ENCODE data around the gene SINHCAF. TPM values are rescaled to one million over a fixed set of nuclear protein-coding genes. Genes with fewer than 3 reads are reported as not detected.

Gene SINHCAF
- polyA plus RNA-seq, 1 donor from 2014 or later: 80.5 TPM

DNA sequence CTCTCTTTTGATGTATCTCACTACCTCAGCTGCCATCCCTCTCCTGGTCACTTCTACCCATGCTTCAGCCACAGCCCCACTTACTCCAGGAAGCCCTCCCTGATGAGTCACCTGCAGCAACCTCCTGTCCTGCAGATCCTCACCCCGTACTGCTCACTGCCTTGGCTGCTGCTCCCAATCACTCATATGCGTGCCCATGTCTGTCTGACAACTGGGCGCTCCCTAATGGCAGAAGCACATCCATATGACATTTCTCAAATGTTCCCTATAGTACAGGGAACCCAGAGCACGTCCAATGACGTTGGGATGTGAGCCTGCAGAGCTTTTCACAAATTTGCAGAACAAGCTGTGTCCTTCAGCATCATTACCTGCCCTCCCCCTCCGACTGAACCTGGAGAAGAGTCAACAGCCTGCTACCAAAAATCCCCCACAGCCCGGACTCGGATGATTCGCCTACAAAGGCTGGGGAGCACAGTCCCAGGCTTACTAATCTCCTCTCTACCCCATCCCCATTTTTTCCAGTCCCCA is 90.0 kb downstream of the SINHCAF start:
- H3K27ac ChIP-seq (ENCODE audit: low read length): no peak overlapping the region
- H2AFZ ChIP-seq (ENCODE audit: low read depth, low read length): no peak overlapping the region
- no peaks in the 10 kb centered on the region for H3K27me3 ChIP-seq (ENCODE audit: insufficient read depth, low read depth, low read length)
- no peaks in the 10 kb centered on the region for H3F3A ChIP-seq (ENCODE audit: insufficient read depth, low read length, poor library complexity, severe bottlenecking)
- no peaks in the 10 kb centered on the region for H3K9me2 ChIP-seq (ENCODE audit: insufficient read depth, low read length)
- TF ChIP-seq RAD21 (conservative IDR thresholded peaks at IDR 0.05) (no peak), EP300 (conservative IDR thresholded peaks at IDR 0.05; ENCODE audit: poor library complexity, severe bottlenecking) (no peak), SMC3 (conservative IDR thresholded peaks at IDR 0.05; ENCODE audit: poor library complexity) (no peak), EZH2 (IDR thresholded peaks at IDR 0.05; ENCODE audit: borderline replicate concordance, insufficient read depth, low read length, poor library complexity, severe bottlenecking) (no peak), TAF1 (IDR thresholded peaks at IDR 0.05; ENCODE audit: low read depth) (no peak), MXI1 (conservative IDR thresholded peaks at IDR 0.05; ENCODE audit: poor library complexity, severe bottlenecking) (no peak), POLR2AphosphoS5 (IDR thresholded peaks at IDR 0.05) (no peak)
- TF ChIP-seq, protein P1, sequence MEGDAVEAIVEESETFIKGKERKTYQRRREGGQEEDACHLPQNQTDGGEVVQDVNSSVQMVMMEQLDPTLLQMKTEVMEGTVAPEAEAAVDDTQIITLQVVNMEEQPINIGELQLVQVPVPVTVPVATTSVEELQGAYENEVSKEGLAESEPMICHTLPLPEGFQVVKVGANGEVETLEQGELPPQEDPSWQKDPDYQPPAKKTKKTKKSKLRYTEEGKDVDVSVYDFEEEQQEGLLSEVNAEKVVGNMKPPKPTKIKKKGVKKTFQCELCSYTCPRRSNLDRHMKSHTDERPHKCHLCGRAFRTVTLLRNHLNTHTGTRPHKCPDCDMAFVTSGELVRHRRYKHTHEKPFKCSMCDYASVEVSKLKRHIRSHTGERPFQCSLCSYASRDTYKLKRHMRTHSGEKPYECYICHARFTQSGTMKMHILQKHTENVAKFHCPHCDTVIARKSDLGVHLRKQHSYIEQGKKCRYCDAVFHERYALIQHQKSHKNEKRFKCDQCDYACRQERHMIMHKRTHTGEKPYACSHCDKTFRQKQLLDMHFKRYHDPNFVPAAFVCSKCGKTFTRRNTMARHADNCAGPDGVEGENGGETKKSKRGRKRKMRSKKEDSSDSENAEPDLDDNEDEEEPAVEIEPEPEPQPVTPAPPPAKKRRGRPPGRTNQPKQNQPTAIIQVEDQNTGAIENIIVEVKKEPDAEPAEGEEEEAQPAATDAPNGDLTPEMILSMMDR (IDR thresholded peaks at IDR 0.05; ENCODE audit: poor library complexity, severe bottlenecking): no peak
- TF ChIP-seq, protein P2, sequence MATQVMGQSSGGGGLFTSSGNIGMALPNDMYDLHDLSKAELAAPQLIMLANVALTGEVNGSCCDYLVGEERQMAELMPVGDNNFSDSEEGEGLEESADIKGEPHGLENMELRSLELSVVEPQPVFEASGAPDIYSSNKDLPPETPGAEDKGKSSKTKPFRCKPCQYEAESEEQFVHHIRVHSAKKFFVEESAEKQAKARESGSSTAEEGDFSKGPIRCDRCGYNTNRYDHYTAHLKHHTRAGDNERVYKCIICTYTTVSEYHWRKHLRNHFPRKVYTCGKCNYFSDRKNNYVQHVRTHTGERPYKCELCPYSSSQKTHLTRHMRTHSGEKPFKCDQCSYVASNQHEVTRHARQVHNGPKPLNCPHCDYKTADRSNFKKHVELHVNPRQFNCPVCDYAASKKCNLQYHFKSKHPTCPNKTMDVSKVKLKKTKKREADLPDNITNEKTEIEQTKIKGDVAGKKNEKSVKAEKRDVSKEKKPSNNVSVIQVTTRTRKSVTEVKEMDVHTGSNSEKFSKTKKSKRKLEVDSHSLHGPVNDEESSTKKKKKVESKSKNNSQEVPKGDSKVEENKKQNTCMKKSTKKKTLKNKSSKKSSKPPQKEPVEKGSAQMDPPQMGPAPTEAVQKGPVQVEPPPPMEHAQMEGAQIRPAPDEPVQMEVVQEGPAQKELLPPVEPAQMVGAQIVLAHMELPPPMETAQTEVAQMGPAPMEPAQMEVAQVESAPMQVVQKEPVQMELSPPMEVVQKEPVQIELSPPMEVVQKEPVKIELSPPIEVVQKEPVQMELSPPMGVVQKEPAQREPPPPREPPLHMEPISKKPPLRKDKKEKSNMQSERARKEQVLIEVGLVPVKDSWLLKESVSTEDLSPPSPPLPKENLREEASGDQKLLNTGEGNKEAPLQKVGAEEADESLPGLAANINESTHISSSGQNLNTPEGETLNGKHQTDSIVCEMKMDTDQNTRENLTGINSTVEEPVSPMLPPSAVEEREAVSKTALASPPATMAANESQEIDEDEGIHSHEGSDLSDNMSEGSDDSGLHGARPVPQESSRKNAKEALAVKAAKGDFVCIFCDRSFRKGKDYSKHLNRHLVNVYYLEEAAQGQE (IDR thresholded peaks at IDR 0.05; ENCODE audit: borderline replicate concordance): no peak
- no peak overlapping the region for H3K4me3 ChIP-seq (ENCODE audit: low read length)
- H3K36me3 ChIP-seq (ENCODE audit: insufficient read depth, low read length): no peaks in the 10 kb centered on the region
- no peaks in the 10 kb centered on the region for H3K79me2 ChIP-seq (replicated peaks; ENCODE audit: insufficient read depth, low read length)
- H3K4me2 ChIP-seq (ENCODE audit: low read length): no peak overlapping the region
- H4K20me1 ChIP-seq (ENCODE audit: insufficient read depth): no peaks in the 10 kb centered on the region
- H3K9ac ChIP-seq (ENCODE audit: low read length): no peak overlapping the region
- no peaks in the 10 kb centered on the region for H3K9me3 ChIP-seq (ENCODE audit: low read length)

DNA sequence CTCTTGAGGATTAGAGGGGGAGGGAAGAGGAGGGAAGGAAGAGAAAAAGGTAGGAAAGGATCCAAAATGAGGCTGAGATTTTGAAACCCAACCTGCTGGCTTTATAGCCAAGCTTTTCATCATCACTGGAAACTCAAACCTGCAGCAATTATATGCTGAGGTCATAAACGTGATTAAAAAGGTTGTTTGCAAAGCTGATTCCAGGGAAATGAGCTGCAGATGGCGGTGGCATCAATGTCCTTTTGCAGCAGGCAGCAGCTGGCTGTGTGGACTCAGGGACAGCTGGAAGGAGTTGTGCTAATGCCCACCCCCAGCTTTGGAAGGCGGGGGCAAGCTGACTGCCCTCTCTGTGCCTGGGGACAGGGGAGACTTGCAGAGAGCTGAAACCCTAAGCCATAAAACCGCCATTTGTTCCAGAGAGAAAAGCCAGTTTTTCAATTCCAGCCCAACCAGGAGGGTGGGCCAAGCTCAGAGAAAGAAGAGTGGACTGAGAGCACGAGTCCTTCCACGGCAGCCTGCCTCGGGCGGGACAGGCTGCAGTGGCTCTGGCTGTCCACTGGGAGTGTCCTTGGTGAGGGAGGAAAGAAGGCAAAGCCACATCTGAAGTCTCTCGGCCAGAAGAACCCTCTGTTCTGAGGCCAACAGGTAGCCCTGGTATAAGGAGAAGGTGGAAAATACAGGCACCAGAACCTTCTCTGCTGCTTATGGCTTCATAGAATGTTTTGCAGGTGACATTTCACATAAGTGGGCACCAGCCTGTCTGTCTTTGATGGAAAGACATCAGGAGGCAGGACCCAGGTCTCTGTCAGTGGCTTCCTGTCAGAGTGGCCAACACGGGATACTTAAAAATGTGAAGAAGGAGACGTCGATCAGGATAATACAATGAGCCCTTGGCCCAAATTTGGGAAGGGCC is 90.7 kb downstream of the SINHCAF start:
- H3K27ac ChIP-seq (ENCODE audit: low read length): no peak overlapping the region
- no peaks in the 10 kb centered on the region for H3K27me3 ChIP-seq (ENCODE audit: insufficient read depth, low read depth, low read length)
- H3K36me3 ChIP-seq (ENCODE audit: insufficient read depth, low read length): no peaks in the 10 kb centered on the region
- no peaks in the 10 kb centered on the region for H3K9me2 ChIP-seq (ENCODE audit: insufficient read depth, low read length)
- H3K4me2 ChIP-seq (ENCODE audit: low read length): no peak overlapping the region
- H3K9me3 ChIP-seq (ENCODE audit: low read length): no peaks in the 10 kb centered on the region
- H3K4me3 ChIP-seq (ENCODE audit: low read length): no peak overlapping the region
- H3K79me2 ChIP-seq (replicated peaks; ENCODE audit: insufficient read depth, low read length): no peaks in the 10 kb centered on the region
- no peaks in the 10 kb centered on the region for H4K20me1 ChIP-seq (ENCODE audit: insufficient read depth)
- H3K9ac ChIP-seq (ENCODE audit: low read length): no peak overlapping the region
- TF ChIP-seq RAD21 (conservative IDR thresholded peaks at IDR 0.05) (no peak), SMC3 (conservative IDR thresholded peaks at IDR 0.05; ENCODE audit: poor library complexity) (no peak), EZH2 (IDR thresholded peaks at IDR 0.05; ENCODE audit: borderline replicate concordance, insufficient read depth, low read length, poor library complexity, severe bottlenecking) (no peak), TAF1 (IDR thresholded peaks at IDR 0.05; ENCODE audit: low read depth) (no peak)
- TF ChIP-seq, protein P2 (IDR thresholded peaks at IDR 0.05; ENCODE audit: borderline replicate concordance): no peak
- TF ChIP-seq, protein P1 (IDR thresholded peaks at IDR 0.05; ENCODE audit: poor library complexity, severe bottlenecking): no peak
- no peak overlapping the region for H2AFZ ChIP-seq (ENCODE audit: low read depth, low read length)
- no peaks in the 10 kb centered on the region for H3F3A ChIP-seq (ENCODE audit: insufficient read depth, low read length, poor library complexity, severe bottlenecking)

All from neural cell (in vitro differentiated cells).